Activated naive CD8-positive, alpha-beta T cell treated with anti-CD3 and anti-CD28 coated beads, Interleukin-2, amount 50 U/mL, for 16 hours (primary cell): ENCODE results near the gene ITGB1BP1.

ENCODE experiments used
- DNase-seq: peaks from one replicate; pipeline ENCODE4 v3.0.0-alpha.2; 2020; ENCODE audit warnings: low read depth, low spot score

ITGB1BP1 gene

GRCh38 chr2:9423100-9423921 is at the start of gene ITGB1BP1, which contains the start of gene CPSF3:
TSS of gene ITGB1BP1 (minus strand) at chr2:9423528. CDS start at chr2:9418697, 4,831 bp downstream.
TSS of gene CPSF3 (plus strand) at chr2:9423654. CDS start at chr2:9423774, 120 bp downstream.
- peak; percentile 94 for DNase-seq

- DNase-seq: no peak
Measured at GRCh38 chr2:9472511-9472910, 49.2 kb upstream of the ITGB1BP1 start.

GRCh38 chr2:9471206-9471605 is 47.9 kb upstream of the ITGB1BP1 start:
- no peak for DNase-seq

- DNase-seq: no peak
Measured at GRCh38 chr2:9467687-9468086, 44.4 kb upstream of the ITGB1BP1 start.

GRCh38 chr2:9466147-9466683 is 42.9 kb upstream of the ITGB1BP1 start:
- no peak for DNase-seq

- no peak for DNase-seq
Measured at GRCh38 chr2:9465170-9465569, 41.8 kb upstream of the ITGB1BP1 start.

- DNase-seq: no peak
Measured at GRCh38 chr2:9463698-9464034, 40.3 kb upstream of the ITGB1BP1 start.

GRCh38 chr2:9462886-9463697 is 39.8 kb upstream of the ITGB1BP1 start:
- DNase-seq: no peak

GRCh38 chr2:9462313-9462712 is 39.0 kb upstream of the ITGB1BP1 start:
- no peak for DNase-seq

- DNase-seq: no peak
Measured at GRCh38 chr2:9461079-9461478, 37.8 kb upstream of the ITGB1BP1 start.

- no peak for DNase-seq
Measured at GRCh38 chr2:9460441-9461017, 37.2 kb upstream of the ITGB1BP1 start.

- no peak for DNase-seq
Measured at GRCh38 chr2:9451231-9451630, 27.9 kb upstream of the ITGB1BP1 start.

- DNase-seq: no peak
Measured at GRCh38 chr2:9445089-9445488, 21.8 kb upstream of the ITGB1BP1 start.

GRCh38 chr2:9443526-9443925 is 20.2 kb upstream of the ITGB1BP1 start:
- no peak for DNase-seq

GRCh38 chr2:9441556-9441955 is 18.2 kb upstream of the ITGB1BP1 start:
- no peak for DNase-seq

- no peak for DNase-seq
Measured at GRCh38 chr2:9440058-9440727, 16.9 kb upstream of the ITGB1BP1 start.

- no peak for DNase-seq
Measured at GRCh38 chr2:9439536-9439935, 16.2 kb upstream of the ITGB1BP1 start.

- no peak for DNase-seq
Measured at GRCh38 chr2:9434489-9434888, 11.2 kb upstream of the ITGB1BP1 start.

- DNase-seq: no peak
Measured at GRCh38 chr2:9430316-9431293, 7.3 kb upstream of the ITGB1BP1 start.

- no peak for DNase-seq
Measured at GRCh38 chr2:9428965-9429577, 5.7 kb upstream of the ITGB1BP1 start.
